ENCODE data around the gene PODN. TPM values are rescaled to one million over a fixed set of nuclear protein-coding genes. Genes with fewer than 3 reads are reported as not detected.

Gene PODN
- total and polyA plus RNA-seq, 2 donors (not counting 3 experiments of a cell fraction or from before 2014, with no cell fraction given): 1.3 to 1.5 TPM

- H3K36me3 ChIP-seq (ENCODE audit: control insufficient read depth in 2 of 2, extremely low read depth in 1 of 2, insufficient read depth in 2 of 2, low read length in 2 of 2): no peaks in the 10 kb centered on the region
- H3K4me2 ChIP-seq (ENCODE audit: insufficient read depth, low read length): no peak overlapping the region
- peaks cover 0 to 3% of the 10 kb centered on the region in 2 experiments for H3K27me3 ChIP-seq (ENCODE audit: control insufficient read depth in 2 of 2, insufficient read depth in 2 of 2, low read length in 2 of 2)
- no peaks in the 10 kb centered on the region for H4K20me1 ChIP-seq (replicated peaks; ENCODE audit: control insufficient read depth, extremely low read depth, insufficient read depth, low read length)
- ChIA-PET CTCF (interaction anchor here (1.0 kb wide), 1 partner anchor 22 kb away, joined by 3 read pairs; no protein-coding TSS in a partner anchor), POLR2A (no interaction called here)
- no peaks in the 10 kb centered on the region for H3K79me2 ChIP-seq (ENCODE audit: control insufficient read depth, insufficient read depth, low read length)
- no peaks in the 10 kb centered on the region for H3K9me1 ChIP-seq (replicated peaks; ENCODE audit: control insufficient read depth, extremely low read depth, insufficient read depth, low read length)
- TF ChIP-seq EZH2 (IDR thresholded peaks at IDR 0.05; ENCODE audit: borderline replicate concordance, low read depth, low read length, severe bottlenecking) (no peak), MYC (IDR thresholded peaks at IDR 0.05; ENCODE audit: low read depth, low read length) (no peak), JUN (IDR thresholded peaks at IDR 0.05; ENCODE audit: borderline replicate concordance, insufficient read depth, insufficient read length, low read depth) (no peak), POLR2A (IDR thresholded peaks at IDR 0.05; ENCODE audit: low read depth, low read length) (no peak), GATA2 (IDR thresholded peaks at IDR 0.05; ENCODE audit: insufficient read depth, insufficient read length, low read depth, low read length) (no peak), MAX (IDR thresholded peaks at IDR 0.05; ENCODE audit: insufficient read depth, insufficient read length) (no peak), FOS (IDR thresholded peaks at IDR 0.05; ENCODE audit: borderline replicate concordance, insufficient read depth, low read length) (no peak), CTCF (IDR thresholded peaks at IDR 0.05; ENCODE audit: extremely low read depth in 1 of 2, insufficient read depth in 1 of 2, low read depth in 1 of 2, low read length in 2 of 2) (no peak), POLR2AphosphoS5 (IDR thresholded peaks at IDR 0.05; ENCODE audit: insufficient read depth, low read depth, low read length) (no peak)
- no peak for FAIRE-seq
- H2AFZ ChIP-seq (ENCODE audit: low read depth, low read length): no peak overlapping the region
- H3K4me1 ChIP-seq (ENCODE audit: control insufficient read depth, extremely low read depth, insufficient read depth, low read length): no peaks in the 10 kb centered on the region
- no peaks in the 10 kb centered on the region for H3K9me3 ChIP-seq (replicated peaks; ENCODE audit: control insufficient read depth, insufficient read depth, low read length)
- no peak for DNase-seq (ENCODE audit: low read depth, low spot score)
- H3K9ac ChIP-seq (replicated peaks; ENCODE audit: extremely low read depth, insufficient read depth, low read length): no peak overlapping the region
- BruUV-seq (replicated peaks): no TSS peak
- H3K27ac ChIP-seq (ENCODE audit: insufficient read depth, low read depth, low read length): no peak overlapping the region
- dilution Hi-C loops (cut with MboI; ENCODE audit: extremely low pct_ligation_motif_present, low sequenced_read_pairs): no loop called here
- no peak overlapping the region for H3K4me3 ChIP-seq (replicated peaks in 1 of 3; ENCODE audit: insufficient read depth in 1 of 3, low read depth in 1 of 3, low read length in 3 of 3)
- intact Hi-C loops (cut with micrococcal nuclease): no loop called here
Measured at GRCh38 chr1:53131590-53131938, 69.6 kb downstream of the PODN start.
